PC-3 (cell line): ENCODE data around the gene ZSWIM4. TPM values are rescaled to one million over a fixed set of nuclear protein-coding genes. Genes with fewer than 3 reads are reported as not detected.

ENCODE experiments used
- ATAC-seq: fragments of 200-7000 bp; cut with Tn5 transposase; 2 replicates; pipeline ENCODE4 v1.9.1; 2020; ENCODE audit warnings: mild to moderate bottlenecking, moderate library complexity
- BruUV-seq: library from RNA; stranded (reverse); fragments of 400-500 nt; replicated peaks from 2 replicates; lab custom pipeline; 2021; lab: Mats Ljungman, UMichigan
- CTCF ChIA-PET: fragments of 300-600 bp; sonication (Branson Sonifier 250); formaldehyde crosslinking; loops from one replicate; lab custom pipeline; 2022; ENCODE audit warnings: antibody characterized with exemption; lab: Charles Lee
- POLR2A ChIA-PET: fragments of 300-600 bp; sonication (Branson Sonifier 250); formaldehyde crosslinking; loops from one replicate; lab custom pipeline; 2022; ENCODE audit warnings: antibody characterized with exemption; ENCODE audit not compliant: unreplicated experiment; lab: Charles Lee
- DNase-seq: peaks from one replicate; pipeline ENCODE4 v3.0.0-alpha.2; 2015
- H2AFZ ChIP-seq: fragments of 300-600 bp; sonication (generic); 2 replicates; pipeline ENCODE4 v1.6.0; 2016; ENCODE audit warnings: antibody characterized with exemption, low read length
- H3F3A ChIP-seq: fragments of 300-600 bp; sonication (generic); one replicate; pipeline ENCODE4 v1.6.0; 2017; ENCODE audit warnings: antibody characterized with exemption, low read length, control low read depth, mild to moderate bottlenecking; ENCODE audit not compliant: unreplicated experiment
- H3K27ac ChIP-seq: fragments of 300-600 bp; sonication (generic); 2 replicates; pipeline ENCODE4 v1.5.1; 2016; ENCODE audit warnings: mild to moderate bottlenecking, low read length
- H3K27me3 ChIP-seq: fragments of 300-600 bp; sonication (generic); 2 replicates; pipeline ENCODE4 v1.6.1; 2016; ENCODE audit warnings: low read length, mixed read lengths
- H3K36me3 ChIP-seq: fragments of 300-600 bp; sonication (generic); 2 replicates; pipeline ENCODE4 v1.6.1; 2016; ENCODE audit warnings: low read depth, mixed run types, low read length, mixed read lengths
- H3K4me1 ChIP-seq: fragments of 300-600 bp; sonication (generic); 2 replicates; pipeline ENCODE4 v1.5.1; 2016; ENCODE audit warnings: low read length; ENCODE audit not compliant: insufficient read depth
- H3K4me2 ChIP-seq: fragments of 300-600 bp; sonication (generic); 2 replicates; pipeline ENCODE4 v1.6.0; 2016; ENCODE audit warnings: low read length
- H3K4me3 ChIP-seq: fragments of 300-600 bp; sonication (generic); 2 replicates; pipeline ENCODE4 v1.5.1; 2016; ENCODE audit warnings: mild to moderate bottlenecking, low read length, mixed read lengths
- H3K79me2 ChIP-seq: fragments of 300-600 bp; sonication (generic); 2 replicates; pipeline ENCODE4 v1.6.1; 2017; ENCODE audit warnings: low read length, mixed read lengths
- H3K9ac ChIP-seq: fragments of 300-600 bp; sonication (generic); 2 replicates; pipeline ENCODE4 v1.6.0; 2016; ENCODE audit warnings: mild to moderate bottlenecking, low read length
- H3K9me2 ChIP-seq: fragments of 300-600 bp; sonication (generic); replicated peaks from 2 replicates; pipeline ENCODE4 v1.6.1; 2016; ENCODE audit warnings: mixed run types, low read length, mixed read lengths
- H3K9me3 ChIP-seq: fragments of 300-600 bp; sonication (generic); 2 replicates; pipeline ENCODE4 v1.6.1; 2016; ENCODE audit warnings: low read length, mixed read lengths
- H4K20me1 ChIP-seq: fragments of 300-600 bp; sonication (generic); 2 replicates; pipeline ENCODE4 v1.6.1; 2016; ENCODE audit warnings: low read length, mixed read lengths
- CTCF ChIP-seq: fragments of 300-600 bp; sonication (generic); conservative IDR thresholded peaks from 2 replicates; pipeline ENCODE4 v1.5.1; 2017; ENCODE audit warnings: antibody characterized with exemption, low read depth, mild to moderate bottlenecking, low read length
- EZH2 ChIP-seq: fragments of 300-600 bp; sonication (generic); IDR thresholded peaks from one replicate; pipeline ENCODE4 v1.6.1; 2017; ENCODE audit warnings: antibody characterized with exemption, mild to moderate bottlenecking, low read length; ENCODE audit not compliant: unreplicated experiment
- EZH2phosphoT487 ChIP-seq: fragments of 300-600 bp; sonication (generic); IDR thresholded peaks from 2 replicates; pipeline ENCODE4 v1.6.1; 2018; ENCODE audit warnings: mild to moderate bottlenecking, antibody characterized with exemption, low read length, borderline replicate concordance
- intact Hi-C: fragments of 100-400 bp; cut with micrococcal nuclease; formaldehyde crosslinking; loops from 2 replicates; pipeline ENCODE4 v1.9.0; 2023
- total RNA-seq: library from RNA; depleted of rRNA; stranded (reverse); fragments of >200 nt; gene quantifications from 2 replicates; pipeline ENCODE4 v1.2.3, GENCODE V29; 2014

Gene ZSWIM4
- total RNA-seq, 1 experiment from 2014 or later = 8.0 TPM

GRCh38 chr19:13840305-13841085 is 45.3 kb downstream of the ZSWIM4 start:
- H3K9me3 ChIP-seq = no peaks in the 10 kb centered on the region
- peaks cover 83% of the 10 kb centered on the region for H3K79me2 ChIP-seq
- ChIA-PET CTCF (interaction anchor here (0.6 to 2.0 kb wide), 2 partner anchors 22 to 42 kb away, joined by 3 to 11 read pairs; no protein-coding TSS in a partner anchor), POLR2A (interaction anchor here (0.6 to 1.6 kb wide), 7 partner anchors 9 to 166 kb away, joined by 3 to 35 read pairs (median 12); no protein-coding TSS in a partner anchor)
- H3K36me3 ChIP-seq = peaks cover 37% of the 10 kb centered on the region
- intact Hi-C loops = loop anchor here (1.0 to 2.0 kb wide), 2 partner anchors 22 to 56 kb away; no protein-coding TSS in a partner anchor
- no peaks in the 10 kb centered on the region for H3K27me3 ChIP-seq
- peaks cover 29% of the 10 kb centered on the region for H3F3A ChIP-seq
- ATAC-seq (peak; percentile 36), DNase-seq (peak; percentile 95)
- peak overlapping the region; percentile 94 for H3K4me2 ChIP-seq
- H3K4me3 ChIP-seq = peak overlapping the region; percentile 82
- H4K20me1 ChIP-seq = peaks cover 44% of the 10 kb centered on the region
- H3K9ac ChIP-seq = peak overlapping the region; percentile 93
- H2AFZ ChIP-seq = no peak overlapping the region
- peak overlapping the region; percentile 96 for H3K27ac ChIP-seq
- H3K9me2 ChIP-seq = no peaks in the 10 kb centered on the region
- TF ChIP-seq CTCF (0 out of 2 replicates have a peak, but pooled peaks have one; percentile 16), EZH2phosphoT487 (no peak)
- TSS peak; percentile 59 for BruUV-seq
- peaks cover 62% of the 10 kb centered on the region for H3K4me1 ChIP-seq

GRCh38 chr19:13841086-13841961 is 46.1 kb downstream of the ZSWIM4 start:
- Histone ChIP-seq H3K9me3 (no peaks in the 10 kb centered on the region), H3F3A (peaks cover 21% of the 10 kb centered on the region), H3K36me3 (peaks cover 29% of the 10 kb centered on the region), H4K20me1 (peaks cover 36% of the 10 kb centered on the region), H3K4me1 (peaks cover 60% of the 10 kb centered on the region), H3K9ac (peak overlapping the region; percentile 93), H2AFZ (no peak overlapping the region), H3K27me3 (no peaks in the 10 kb centered on the region), H3K9me2 (no peaks in the 10 kb centered on the region), H3K4me3 (peak overlapping the region; percentile 82), H3K4me2 (peak overlapping the region; percentile 94), H3K79me2 (peaks cover 75% of the 10 kb centered on the region), H3K27ac (peak overlapping the region; percentile 96)
- ChIA-PET CTCF (interaction anchor here (0.5 kb wide), 1 partner anchor 21 kb away, joined by 3 read pairs; no protein-coding TSS in a partner anchor), POLR2A (interaction anchor here (0.6 kb wide), 4 partner anchors 11 to 21 kb away, joined by 3 to 15 read pairs (median 4); no protein-coding TSS in a partner anchor)
- no TSS peak for BruUV-seq
- intact Hi-C loops = loop anchor here (2.0 kb wide), 1 partner anchor 57 kb away; no protein-coding TSS in a partner anchor
- TF ChIP-seq EZH2phosphoT487 = no peak
- no peak for TF ChIP-seq CTCF
- TF ChIP-seq EZH2 = no peak
- DNase-seq = peak; percentile 57
- ATAC-seq = peak; percentile 0; the same call in 1 of the 2 replicates
